ENCODE data around the gene NAA38. TPM values are rescaled to one million over a fixed set of nuclear protein-coding genes. Genes with fewer than 3 reads are reported as not detected.

NAA38 gene

GRCh38 chr17:7809086-7809790, 48.1 kb downstream of the NAA38 start:
- Histone ChIP-seq H2AFZ (ENCODE audit: low read depth, low read length) (no peak overlapping the region), H2BK5ac (ENCODE audit: low read depth, low read length, poor library complexity, severe bottlenecking) (no peak overlapping the region), H3K4me2 (ENCODE audit: low read length, poor library complexity, severe bottlenecking) (no peak overlapping the region), H3K79me1 (replicated peaks; ENCODE audit: low read length, poor library complexity, severe bottlenecking) (no peaks in the 10 kb centered on the region), H2BK15ac (ENCODE audit: low read depth, poor library complexity, severe bottlenecking) (no peak overlapping the region), H3K9ac (ENCODE audit: low read length) (no peak overlapping the region), H3K36me3 (ENCODE audit: control insufficient read depth in 1 of 2, insufficient read depth in 2 of 2, low read depth in 1 of 2, low read length in 2 of 2) (no peaks in the 10 kb centered on the region), H2AK5ac (ENCODE audit: low read length, severe bottlenecking) (no peak overlapping the region), H4K91ac (ENCODE audit: low read length) (no peak overlapping the region), H4K8ac (ENCODE audit: low read length) (no peak overlapping the region), H3K14ac (ENCODE audit: low read length in 2 of 2) (no peak overlapping the region), H3K4me1 (ENCODE audit: control insufficient read depth, insufficient read depth, low read depth, low read length) (peaks cover 2% of the 10 kb centered on the region), H3K18ac (ENCODE audit: low read depth in 1 of 2, low read length in 2 of 2) (no peak overlapping the region), H3K27ac (ENCODE audit: low read length, poor library complexity, severe bottlenecking) (no peak overlapping the region), H3K23ac (ENCODE audit: low read length in 2 of 2) (no peak overlapping the region), H3K9me3 (ENCODE audit: control insufficient read depth, low read length) (no peaks in the 10 kb centered on the region), H3K4ac (ENCODE audit: low read depth in 1 of 2, low read length in 2 of 2) (no peak overlapping the region), H3K4me3 (ENCODE audit: insufficient read depth in 1 of 2, low read depth in 1 of 2, low read length in 2 of 2) (no peak overlapping the region), H3K27me3 (ENCODE audit: control insufficient read depth in 1 of 2, insufficient read depth in 1 of 2, low read length in 2 of 2) (peaks cover 22 to 23% of the 10 kb centered on the region in 2 experiments), H2BK12ac (ENCODE audit: low read length in 2 of 2) (no peak overlapping the region), H2BK120ac (ENCODE audit: low read depth, low read length) (no peak overlapping the region)
- 70% methylated on average over 10 of the region's 11 CpGs for WGBS
- no peak for DNase-seq

GRCh38 chr17:7807206-7807605, 50.2 kb downstream of the NAA38 start:
- no peak overlapping the region for H3K18ac ChIP-seq (ENCODE audit: low read depth in 1 of 2, low read length in 2 of 2)
- no peak overlapping the region for H4K8ac ChIP-seq (ENCODE audit: low read length)
- H2BK120ac ChIP-seq (ENCODE audit: low read depth, low read length), result no peak overlapping the region
- H2AFZ ChIP-seq (ENCODE audit: low read depth, low read length), result no peak overlapping the region
- no peak overlapping the region for H3K9ac ChIP-seq (ENCODE audit: low read length)
- H2BK5ac ChIP-seq (ENCODE audit: low read depth, low read length, poor library complexity, severe bottlenecking), result no peak overlapping the region
- no peak overlapping the region for H3K14ac ChIP-seq (ENCODE audit: low read length in 2 of 2)
- peaks cover 3% of the 10 kb centered on the region for H3K4me1 ChIP-seq (ENCODE audit: control insufficient read depth, insufficient read depth, low read depth, low read length)
- H3K23ac ChIP-seq (ENCODE audit: low read length in 2 of 2), result no peak overlapping the region
- H3K27me3 ChIP-seq (ENCODE audit: control insufficient read depth in 1 of 2, insufficient read depth in 1 of 2, low read length in 2 of 2), result peaks cover 23 to 28% of the 10 kb centered on the region in 2 experiments
- 93% methylated on average over 21 of the region's 21 CpGs for WGBS
- H2BK15ac ChIP-seq (ENCODE audit: low read depth, poor library complexity, severe bottlenecking), result no peak overlapping the region
- no peak overlapping the region for H2BK12ac ChIP-seq (ENCODE audit: low read length in 2 of 2)
- H3K4me3 ChIP-seq (ENCODE audit: insufficient read depth in 1 of 2, low read depth in 1 of 2, low read length in 2 of 2), result no peak overlapping the region
- H4K91ac ChIP-seq (ENCODE audit: low read length), result no peak overlapping the region
- no peak overlapping the region for H3K27ac ChIP-seq (ENCODE audit: low read length, poor library complexity, severe bottlenecking)
- no peaks in the 10 kb centered on the region for H3K36me3 ChIP-seq (ENCODE audit: control insufficient read depth in 1 of 2, insufficient read depth in 2 of 2, low read depth in 1 of 2, low read length in 2 of 2)
- no peak overlapping the region for H3K4me2 ChIP-seq (ENCODE audit: low read length, poor library complexity, severe bottlenecking)
- no peak overlapping the region for H2AK5ac ChIP-seq (ENCODE audit: low read length, severe bottlenecking)
- DNase-seq, result no peak
- no peaks in the 10 kb centered on the region for H3K79me1 ChIP-seq (replicated peaks; ENCODE audit: low read length, poor library complexity, severe bottlenecking)
- no peak overlapping the region for H3K4ac ChIP-seq (ENCODE audit: low read depth in 1 of 2, low read length in 2 of 2)
- H3K9me3 ChIP-seq (ENCODE audit: control insufficient read depth, low read length), result no peaks in the 10 kb centered on the region

Small RNA genes within 50 kb of the gene (small RNA-seq; reads per million reads assigned to genes)
- not detected for gene SCARNA21 (ENCODE audit: low read depth)
